OCI-LY1 (cell line): ENCODE data around the gene UNC5B.

Experiments
- H2AFZ ChIP-seq: fragments of 200-600 bp; sonication (generic), shearing (Covaris generic); 2 replicates; pipeline ENCODE4 v1.6.0; 2014; ENCODE audit warnings: antibody characterized with exemption, mild to moderate bottlenecking, low read length
- H3F3A ChIP-seq: fragments of 200-600 bp; sonication (generic), shearing (Covaris generic); 2 replicates; pipeline ENCODE4 v1.6.0; 2014; ENCODE audit warnings: mild to moderate bottlenecking, antibody characterized with exemption, low read length, moderate library complexity; ENCODE audit not compliant: insufficient read depth
- H3K27ac ChIP-seq: fragments of 200-600 bp; sonication (generic); 2 replicates; pipeline ENCODE4 v1.5.1; 2014; ENCODE audit warnings: low read length, mixed run types, mild to moderate bottlenecking, low read depth; ENCODE audit not compliant: poor library complexity, severe bottlenecking
- H3K27me3 ChIP-seq: fragments of 200-600 bp; sonication (generic); 2 replicates; pipeline ENCODE4 v1.6.0; 2014; ENCODE audit warnings: antibody characterized with exemption, mild to moderate bottlenecking, low read length, moderate library complexity; ENCODE audit not compliant: insufficient read depth
- H3K36me3 ChIP-seq: fragments of 200-600 bp; sonication (generic); 2 replicates; pipeline ENCODE4 v1.6.1; 2014; ENCODE audit warnings: mild to moderate bottlenecking, antibody characterized with exemption, low read length, moderate library complexity, mixed read lengths; ENCODE audit not compliant: insufficient read depth
- H3K4me1 ChIP-seq: fragments of 200-600 bp; sonication (generic); 2 replicates; pipeline ENCODE4 v1.5.1; 2014; ENCODE audit warnings: mild to moderate bottlenecking, low read length, moderate library complexity; ENCODE audit not compliant: insufficient read depth, severe bottlenecking
- H3K4me2 ChIP-seq: fragments of 200-600 bp; sonication (generic), shearing (Covaris generic); 2 replicates; pipeline ENCODE4 v1.6.1; 2014; ENCODE audit warnings: low read length
- H3K4me3 ChIP-seq: fragments of 200-600 bp; sonication (generic); 2 replicates; pipeline ENCODE4 v1.5.1; 2014; ENCODE audit warnings: low read length, low read depth, mild to moderate bottlenecking, mixed read lengths; ENCODE audit not compliant: poor library complexity, severe bottlenecking
- H3K79me2 ChIP-seq: fragments of 200-600 bp; shearing (Covaris generic); 2 replicates; pipeline ENCODE4 v1.6.1; 2016; ENCODE audit warnings: mixed run types, low read length, mixed read lengths; ENCODE audit not compliant: insufficient read depth
- H3K9ac ChIP-seq: fragments of 200-600 bp; sonication (generic), shearing (Covaris generic); 2 replicates; pipeline ENCODE4 v1.6.1; 2014; ENCODE audit warnings: mild to moderate bottlenecking, low read length, mixed read lengths
- H3K9me2 ChIP-seq: fragments of 200-600 bp; sonication (generic), shearing (Covaris generic); 2 replicates; pipeline ENCODE4 v1.6.1; 2014; ENCODE audit warnings: low read depth, mild to moderate bottlenecking, low read length, mixed read lengths
- H3K9me3 ChIP-seq: fragments of 200-600 bp; shearing (Covaris generic); 2 replicates; pipeline ENCODE4 v1.6.1; 2014; ENCODE audit warnings: low read length, mixed read lengths
- H4K20me1 ChIP-seq: fragments of 200-600 bp; sonication (generic), shearing (Covaris generic); 2 replicates; pipeline ENCODE4 v1.6.0; 2016; ENCODE audit warnings: mild to moderate bottlenecking, low read length; ENCODE audit not compliant: insufficient read depth
- CTCF ChIP-seq: fragments of 200-600 bp; sonication (generic), shearing (Covaris generic); IDR thresholded peaks from 2 replicates; pipeline ENCODE4 v1.5.1; 2017; ENCODE audit warnings: mild to moderate bottlenecking, antibody characterized with exemption, low read length, moderate library complexity, mixed read lengths
- EZH2 ChIP-seq: fragments of 200-600 bp; sonication (generic), shearing (Covaris generic); IDR thresholded peaks from 2 replicates; pipeline ENCODE4 v1.8.0; 2017; ENCODE audit warnings: borderline replicate concordance, mixed run types, mild to moderate bottlenecking, antibody characterized with exemption, low read length, moderate library complexity, mixed read lengths

Gene UNC5B

GRCh38 chr10:71221586-71222202 lies 9.3 kb downstream of the UNC5B start:
- Histone ChIP-seq H3F3A (no peaks in the 10 kb centered on the region), H3K4me3 (no peak overlapping the region), H3K9me2 (no peaks in the 10 kb centered on the region), H3K4me2 (no peak overlapping the region), H3K27ac (no peak overlapping the region), H2AFZ (no peak overlapping the region), H3K36me3 (no peaks in the 10 kb centered on the region), H3K27me3 (no peaks in the 10 kb centered on the region; the same call in 1 of the 2 replicates), H3K9ac (no peak overlapping the region), H3K4me1 (no peaks in the 10 kb centered on the region), H4K20me1 (no peaks in the 10 kb centered on the region), H3K9me3 (no peaks in the 10 kb centered on the region), H3K79me2 (no peaks in the 10 kb centered on the region)
- TF ChIP-seq EZH2, result no peak
- no peak for TF ChIP-seq CTCF

GRCh38 chr10:71222601-71223346 lies 10.4 kb downstream of the UNC5B start:
- H3K4me2 ChIP-seq, result no peak overlapping the region
- no peaks in the 10 kb centered on the region for H3K9me2 ChIP-seq
- no peak overlapping the region for H3K27ac ChIP-seq
- no peak overlapping the region for H2AFZ ChIP-seq
- H3K4me1 ChIP-seq, result no peaks in the 10 kb centered on the region
- H3K27me3 ChIP-seq, result no peaks in the 10 kb centered on the region; the same call in 1 of the 2 replicates
- no peaks in the 10 kb centered on the region for H4K20me1 ChIP-seq
- no peaks in the 10 kb centered on the region for H3K36me3 ChIP-seq
- no peaks in the 10 kb centered on the region for H3F3A ChIP-seq
- H3K79me2 ChIP-seq, result no peaks in the 10 kb centered on the region
- H3K9ac ChIP-seq, result no peak overlapping the region
- TF ChIP-seq EZH2, result no peak
- peak; percentile 12; the same call in 1 of the 2 replicates for TF ChIP-seq CTCF
- H3K4me3 ChIP-seq, result no peak overlapping the region
- no peaks in the 10 kb centered on the region for H3K9me3 ChIP-seq

GRCh38 chr10:71223347-71224058 lies 11.1 kb downstream of the UNC5B start:
- H3K9ac ChIP-seq, result no peak overlapping the region
- H3K27ac ChIP-seq, result no peak overlapping the region
- H3K9me3 ChIP-seq, result no peaks in the 10 kb centered on the region
- H3K36me3 ChIP-seq, result no peaks in the 10 kb centered on the region
- no peak overlapping the region for H2AFZ ChIP-seq
- no peaks in the 10 kb centered on the region for H3K9me2 ChIP-seq
- no peaks in the 10 kb centered on the region for H3K79me2 ChIP-seq
- no peak overlapping the region for H3K4me2 ChIP-seq
- no peaks in the 10 kb centered on the region; the same call in 1 of the 2 replicates for H3K27me3 ChIP-seq
- no peaks in the 10 kb centered on the region for H3K4me1 ChIP-seq
- TF ChIP-seq CTCF (no peak), EZH2 (no peak)
- H3F3A ChIP-seq, result no peaks in the 10 kb centered on the region
- H3K4me3 ChIP-seq, result no peak overlapping the region
- H4K20me1 ChIP-seq, result no peaks in the 10 kb centered on the region
